AG04450 (cell line): ENCODE measurements around the gene PXDC1. TPM values are rescaled to one million over a fixed set of nuclear protein-coding genes. Genes with fewer than 3 reads are reported as not detected.

Experiments used
- CTCF ChIA-PET: fragments of 300-600, 350-600 bp; formaldehyde crosslinking; extraction: SDS; loops from one replicate; lab custom pipeline; 2022; ENCODE audit warnings: antibody characterized with exemption, inconsistent platforms; lab: Charles Lee
- POLR2A ChIA-PET: fragments of 350-600 bp; formaldehyde crosslinking; extraction: SDS; loops from one replicate; lab custom pipeline; 2021; ENCODE audit warnings: antibody characterized with exemption, inconsistent platforms; lab: Yijun Ruan, JAX
- DNase-seq: peaks from one replicate; pipeline ENCODE4 v3.0.0-alpha.2; 2011; ENCODE audit warnings: low read depth, low spot score
- H3K27ac ChIP-seq: one replicate; pipeline ENCODE4 v1.5.1; 2012; ENCODE audit warnings: low read depth, low read length, control low read depth
- H3K27me3 ChIP-seq: one replicate; pipeline ENCODE4 v1.6.0; 2012; ENCODE audit warnings: low read length; ENCODE audit not compliant: control insufficient read depth, insufficient read depth
- H3K4me3 ChIP-seq: 2 replicates; pipeline ENCODE4 v1.5.1; 2011; ENCODE audit warnings: mild to moderate bottlenecking, low read depth, low read length, control low read depth
- H3K9me3 ChIP-seq: 2 replicates; pipeline ENCODE4 v1.5.1; 2012; ENCODE audit warnings: low read length; ENCODE audit not compliant: control insufficient read depth, insufficient read depth
- polyA plus RNA-seq: library from polyadenylated mRNA; depleted of rRNA; stranded (reverse); fragments of >200 nt; gene quantifications from 2 replicates; pipeline ENCODE4 v1.2.3, GENCODE V29; 2011
- TF ChIP-seq, protein P1 (sequence below): IDR thresholded peaks from 2 replicates; pipeline ENCODE4 v1.5.1; 2011; ENCODE audit warnings: low read depth, low read length, control low read depth, inconsistent platforms

PXDC1 gene
- polyA plus RNA-seq, 1 experiment, result 13.5 TPM

GRCh38 chr6:3746119-3746691, 5.3 kb downstream of the PXDC1 start:
- TF ChIP-seq, protein P1, sequence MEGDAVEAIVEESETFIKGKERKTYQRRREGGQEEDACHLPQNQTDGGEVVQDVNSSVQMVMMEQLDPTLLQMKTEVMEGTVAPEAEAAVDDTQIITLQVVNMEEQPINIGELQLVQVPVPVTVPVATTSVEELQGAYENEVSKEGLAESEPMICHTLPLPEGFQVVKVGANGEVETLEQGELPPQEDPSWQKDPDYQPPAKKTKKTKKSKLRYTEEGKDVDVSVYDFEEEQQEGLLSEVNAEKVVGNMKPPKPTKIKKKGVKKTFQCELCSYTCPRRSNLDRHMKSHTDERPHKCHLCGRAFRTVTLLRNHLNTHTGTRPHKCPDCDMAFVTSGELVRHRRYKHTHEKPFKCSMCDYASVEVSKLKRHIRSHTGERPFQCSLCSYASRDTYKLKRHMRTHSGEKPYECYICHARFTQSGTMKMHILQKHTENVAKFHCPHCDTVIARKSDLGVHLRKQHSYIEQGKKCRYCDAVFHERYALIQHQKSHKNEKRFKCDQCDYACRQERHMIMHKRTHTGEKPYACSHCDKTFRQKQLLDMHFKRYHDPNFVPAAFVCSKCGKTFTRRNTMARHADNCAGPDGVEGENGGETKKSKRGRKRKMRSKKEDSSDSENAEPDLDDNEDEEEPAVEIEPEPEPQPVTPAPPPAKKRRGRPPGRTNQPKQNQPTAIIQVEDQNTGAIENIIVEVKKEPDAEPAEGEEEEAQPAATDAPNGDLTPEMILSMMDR, result no peak
- no peak for DNase-seq
- ChIA-PET POLR2A (interaction anchor here (1.0 kb wide), 1 partner anchor 80 kb away, joined by 4 read pairs; no protein-coding TSS in a partner anchor), CTCF (interaction anchor here (1.3 to 1.8 kb wide), 6 partner anchors 102 to 244 kb away, joined by 3 to 11 read pairs (median 6); partner anchors contain the start of gene FAM50B)
- Histone ChIP-seq H3K27me3 (no peaks in the 10 kb centered on the region), H3K4me3 (no peak overlapping the region), H3K9me3 (no peaks in the 10 kb centered on the region; the same call in 1 of the 2 replicates), H3K27ac (no peak overlapping the region)

DNA sequence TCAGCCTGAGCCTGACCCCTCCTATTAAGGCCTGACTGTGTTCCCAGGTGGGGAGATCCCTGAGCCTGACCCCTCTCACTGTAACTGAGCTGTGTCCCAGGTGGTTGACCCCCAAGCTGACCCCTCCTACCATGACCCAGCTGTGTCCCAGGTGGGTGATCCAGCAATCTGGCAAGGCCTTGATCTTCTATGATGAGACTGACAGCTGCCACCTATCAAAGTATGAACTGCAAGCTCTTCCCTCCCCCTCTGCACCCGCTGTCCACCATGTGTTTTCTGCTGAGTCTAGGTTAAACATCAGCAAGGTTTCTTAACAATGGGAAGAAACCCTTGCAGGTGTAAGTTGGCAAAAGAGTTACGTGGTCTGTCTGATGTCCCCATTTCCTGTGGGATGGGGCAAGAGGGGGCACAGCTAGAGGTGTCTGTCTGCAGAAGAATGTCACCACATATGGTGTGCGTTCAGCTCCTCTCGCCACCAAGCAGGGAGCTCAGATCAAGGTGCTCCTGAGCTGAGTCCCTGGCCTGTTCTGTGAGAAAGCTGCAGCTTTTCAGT, 5.9 kb downstream of the PXDC1 start:
- no peak overlapping the region for H3K27ac ChIP-seq
- no peaks in the 10 kb centered on the region; the same call in 1 of the 2 replicates for H3K9me3 ChIP-seq
- POLR2A ChIA-PET, result interaction anchor here (1.0 kb wide), 1 partner anchor 80 kb away, joined by 4 read pairs; no protein-coding TSS in a partner anchor
- DNase-seq, result no peak
- no peaks in the 10 kb centered on the region for H3K27me3 ChIP-seq
- CTCF ChIA-PET, result interaction anchor here (1.3 to 1.8 kb wide), 6 partner anchors 103 to 244 kb away, joined by 3 to 11 read pairs (median 6); partner anchors contain the start of gene FAM50B
- TF ChIP-seq, protein P1, result no peak
- H3K4me3 ChIP-seq, result no peak overlapping the region

DNA sequence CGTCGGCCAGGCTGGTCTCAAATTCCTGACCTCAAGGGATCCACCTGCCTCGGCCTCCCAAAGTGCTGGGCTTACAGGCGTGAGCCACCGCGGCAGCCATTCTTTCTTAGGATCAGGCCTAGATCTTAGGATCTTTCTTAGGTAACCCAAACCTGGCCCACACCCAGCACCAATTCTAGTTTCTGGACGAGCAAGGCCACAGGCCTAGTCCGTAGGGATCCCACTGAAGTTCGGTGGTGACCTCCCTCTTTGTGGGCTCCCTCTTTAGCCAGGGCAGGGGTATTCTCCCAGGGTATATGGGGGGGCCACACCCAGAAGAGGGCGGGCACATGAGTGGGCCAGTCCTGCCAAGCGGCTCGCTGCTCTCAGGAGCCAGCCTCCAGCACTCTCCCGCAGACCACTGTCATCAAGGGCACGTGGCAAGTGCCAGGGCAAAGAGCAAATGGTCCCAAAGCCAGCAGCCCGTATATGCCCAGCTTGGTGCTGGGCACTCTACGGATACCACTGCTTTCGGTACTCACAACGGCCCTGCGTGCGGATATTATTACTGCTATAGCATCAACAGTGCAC, 6.5 kb downstream of the PXDC1 start:
- H3K9me3 ChIP-seq, result no peaks in the 10 kb centered on the region; the same call in 1 of the 2 replicates
- no peaks in the 10 kb centered on the region for H3K27me3 ChIP-seq
- DNase-seq, result no peak
- ChIA-PET POLR2A (no interaction called here), CTCF (interaction anchor here (1.2 to 5.9 kb wide), 8 partner anchors 103 to 245 kb away, joined by 3 to 86 read pairs (median 10); partner anchors contain the start of gene FAM50B)
- TF ChIP-seq, protein P1, result no peak
- H3K4me3 ChIP-seq, result no peak overlapping the region
- H3K27ac ChIP-seq, result no peak overlapping the region

DNA sequence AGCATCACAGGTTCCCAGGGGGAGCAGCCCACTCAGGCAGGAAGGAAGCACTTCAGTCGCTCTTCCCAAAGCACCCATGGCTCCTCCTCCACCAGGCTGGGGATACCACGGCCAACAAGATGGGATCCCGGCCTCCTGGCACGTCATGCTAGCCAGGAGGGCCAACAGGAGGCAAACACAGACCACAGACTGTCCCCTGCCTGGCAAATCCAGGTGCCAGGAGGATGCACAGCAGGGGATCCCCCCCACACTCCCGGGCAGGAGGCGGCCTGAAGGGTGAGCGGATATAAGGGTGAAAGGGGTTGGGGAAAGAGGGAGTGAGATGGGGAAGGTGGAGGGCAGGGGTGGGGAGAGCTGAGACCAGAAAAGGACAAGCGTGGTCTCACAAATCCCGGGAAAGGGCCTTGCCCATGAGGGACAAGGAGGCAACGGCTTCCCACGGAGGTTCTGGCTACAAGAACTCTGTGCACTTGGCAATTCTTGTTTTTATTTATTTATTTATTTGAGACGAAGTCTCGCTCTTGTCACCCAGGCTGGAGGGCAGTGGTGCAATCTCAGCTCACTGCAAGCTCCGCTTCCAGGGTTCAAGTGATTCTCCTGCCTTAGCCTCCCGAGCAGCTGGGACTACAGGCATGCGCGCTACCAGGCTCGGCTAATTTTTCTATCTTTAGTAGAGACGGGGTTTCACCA, 7.2 kb downstream of the PXDC1 start:
- Histone ChIP-seq H3K9me3 (no peaks in the 10 kb centered on the region; the same call in 1 of the 2 replicates), H3K27ac (peak overlapping the region; percentile 39), H3K27me3 (no peaks in the 10 kb centered on the region), H3K4me3 (no peak overlapping the region)
- ChIA-PET CTCF (interaction anchor here (1.2 to 5.9 kb wide), 6 partner anchors 104 to 266 kb away, joined by 3 to 86 read pairs (median 20); partner anchors contain the start of gene FAM50B), POLR2A (no interaction called here)
- TF ChIP-seq, protein P1, result no peak
- no peak for DNase-seq
